IMR-90 (cell line): ENCODE data around the gene GHR. TPM values are rescaled to one million over a fixed set of nuclear protein-coding genes. Genes with fewer than 3 reads are reported as not detected.

Experiments
- ATAC-seq: fragments of 200-7000 bp; cut with Tn5 transposase; 2 replicates; pipeline ENCODE4 v1.9.1; 2020; ENCODE audit warnings: low read depth, mild to moderate bottlenecking, moderate library complexity
- BruUV-seq: library from RNA; stranded (reverse); fragments of 400-500 nt; replicated peaks from 2 replicates; lab custom pipeline; 2021; lab: Mats Ljungman, UMichigan
- CTCF ChIA-PET: fragments of 300-600 bp; formaldehyde crosslinking; extraction: SDS; loops from one replicate; lab custom pipeline; 2021; ENCODE audit warnings: antibody characterized with exemption; lab: Yijun Ruan, JAX
- POLR2A ChIA-PET: fragments of 300-600 bp; sonication (Branson Sonifier 250); formaldehyde crosslinking; loops from one replicate; lab custom pipeline; 2022; ENCODE audit warnings: antibody characterized with exemption; ENCODE audit not compliant: unreplicated experiment; lab: Charles Lee
- DNase-seq: peaks from one replicate; pipeline ENCODE4 v3.0.0; 2013
- H2AFZ ChIP-seq: replicated peaks from 2 replicates; pipeline ENCODE3; 2013; ENCODE audit warnings: low read length, mild to moderate bottlenecking; ENCODE audit not compliant: poor library complexity
- H2AK5ac ChIP-seq: 2 replicates; pipeline ENCODE4 v1.6.1; 2013; ENCODE audit warnings: low read depth, low read length, inconsistent platforms
- H2AK9ac ChIP-seq: replicated peaks from 2 replicates; pipeline ENCODE3; 2013; ENCODE audit warnings: mild to moderate bottlenecking, low read depth, low read length, moderate library complexity; ENCODE audit not compliant: poor library complexity
- H2BK120ac ChIP-seq: 2 replicates; pipeline ENCODE4 v1.6.1; 2013; ENCODE audit warnings: low read depth, low read length, inconsistent platforms
- H2BK15ac ChIP-seq: 3 replicates; pipeline ENCODE4 v1.6.1; 2013; ENCODE audit warnings: low read depth, low read length, inconsistent platforms
- H2BK20ac ChIP-seq: 2 replicates; pipeline ENCODE4 v1.6.1; 2013; ENCODE audit warnings: low read depth, mild to moderate bottlenecking, inconsistent platforms, low read length, moderate library complexity
- H2BK5ac ChIP-seq: 2 replicates; pipeline ENCODE4 v1.6.1; 2013; ENCODE audit warnings: mild to moderate bottlenecking, low read depth, low read length, inconsistent platforms; ENCODE audit not compliant: poor library complexity, severe bottlenecking
- H3K14ac ChIP-seq: replicated peaks from 2 replicates; pipeline ENCODE4 v1.6.1; 2013; ENCODE audit warnings: low read depth, low read length, inconsistent platforms
- H3K18ac ChIP-seq: 2 replicates; pipeline ENCODE4 v1.6.1; 2013; ENCODE audit warnings: low read depth, low read length, control low read depth
- H3K23ac ChIP-seq: 2 replicates; pipeline ENCODE4 v1.6.1; 2013; ENCODE audit warnings: low read depth, low read length, inconsistent platforms
- H3K27ac ChIP-seq: 2 replicates; pipeline ENCODE4 v1.5.1; 2013; ENCODE audit warnings: mild to moderate bottlenecking, control low read depth, low read length; ENCODE audit not compliant: insufficient read depth
- H3K27me3 ChIP-seq: 2 replicates; pipeline ENCODE4 v1.6.1; 2013; ENCODE audit warnings: low read length; ENCODE audit not compliant: control insufficient read depth, insufficient read depth
- H3K36me3 ChIP-seq: 2 replicates; pipeline ENCODE4 v1.6.1; 2013; ENCODE audit warnings: low read length, mixed read lengths; ENCODE audit not compliant: control insufficient read depth, insufficient read depth
- H3K4ac ChIP-seq: 2 replicates; pipeline ENCODE4 v1.6.1; 2013; ENCODE audit warnings: low read depth, low read length, inconsistent platforms
- H3K4me1 ChIP-seq: 2 replicates; pipeline ENCODE4 v1.6.1; 2013; ENCODE audit warnings: low read length, mixed read lengths; ENCODE audit not compliant: control insufficient read depth, insufficient read depth
- H3K4me2 ChIP-seq: 2 replicates; pipeline ENCODE4 v1.6.1; 2013; ENCODE audit warnings: low read depth, mild to moderate bottlenecking, control low read depth, low read length, moderate library complexity
- H3K4me3 ChIP-seq: 2 replicates; pipeline ENCODE4 v1.5.1; 2013; ENCODE audit warnings: low read depth, mild to moderate bottlenecking, control low read depth, low read length, moderate library complexity; ENCODE audit not compliant: insufficient read depth
- H3K56ac ChIP-seq: 2 replicates; pipeline ENCODE4 v1.6.1; 2013; ENCODE audit warnings: low read length, inconsistent platforms; ENCODE audit not compliant: insufficient read depth; ENCODE audit errors: extremely low read depth
- H3K79me1 ChIP-seq, 2 experiments: 2 replicates each; pipeline ENCODE4 v1.6.1; 2013; ENCODE audit warnings: low read length in 2 of 2, inconsistent platforms in 1 of 2, low read depth in 1 of 2
- H3K9ac ChIP-seq: 2 replicates; pipeline ENCODE4 v1.6.1; 2013; ENCODE audit warnings: low read depth, low read length, control low read depth
- H3K9me1 ChIP-seq: 2 replicates; pipeline ENCODE4 v1.6.1; 2013; ENCODE audit warnings: low read length, inconsistent platforms; ENCODE audit not compliant: insufficient read depth
- H3K9me3 ChIP-seq: 2 replicates; pipeline ENCODE4 v1.6.1; 2013; ENCODE audit warnings: low read length; ENCODE audit not compliant: control insufficient read depth, insufficient read depth
- H4K20me1 ChIP-seq: 2 replicates; pipeline ENCODE4 v1.6.1; 2013; ENCODE audit warnings: low read length, inconsistent platforms; ENCODE audit not compliant: insufficient read depth
- H4K5ac ChIP-seq: 2 replicates; pipeline ENCODE4 v1.6.1; 2013; ENCODE audit warnings: mild to moderate bottlenecking, low read depth, low read length, control low read depth
- H4K8ac ChIP-seq, 2 experiments: 2 replicates each; pipeline ENCODE4 v1.6.1; 2013; ENCODE audit warnings: low read depth in 2 of 2, low read length in 2 of 2, control low read depth in 1 of 2, inconsistent platforms in 1 of 2
- H4K91ac ChIP-seq: 2 replicates; pipeline ENCODE4 v1.6.1; 2013; ENCODE audit warnings: low read depth, low read length, inconsistent platforms; ENCODE audit not compliant: insufficient read depth
- BHLHE40 ChIP-seq: fragments of 150-350 bp; IDR thresholded peaks from 2 replicates; pipeline ENCODE4 v1.6.1; 2016; ENCODE audit warnings: mild to moderate bottlenecking, low read depth, low read length
- ELK1 ChIP-seq: fragments of 150-350 bp; IDR thresholded peaks from 2 replicates; pipeline ENCODE4 v1.6.1; 2016; ENCODE audit warnings: low read depth, mild to moderate bottlenecking, low read length, moderate library complexity, borderline replicate concordance
- POLR2A ChIP-seq: IDR thresholded peaks from 2 replicates; pipeline ENCODE4 v1.6.1; 2012; ENCODE audit warnings: mild to moderate bottlenecking, low read depth, low read length
- RCOR1 ChIP-seq: IDR thresholded peaks from 2 replicates; pipeline ENCODE4 v1.6.1; 2012; ENCODE audit warnings: mild to moderate bottlenecking, low read length, improper control_type of control experiment; ENCODE audit not compliant: insufficient replicate concordance
- SMC3 ChIP-seq: fragments of 150-350 bp; IDR thresholded peaks from 2 replicates; pipeline ENCODE4 v1.6.1; 2016; ENCODE audit warnings: low read depth, mild to moderate bottlenecking, antibody characterized with exemption, low read length, moderate library complexity
- WGBS, 2 experiments: methylation state at CpG; one replicate each; pipeline versions ENCODE4 v1.1.5 to v1.1.7; 2013; ENCODE audit warnings: missing lambda C conversion rate in 2 of 2; ENCODE audit not compliant: insufficient read length in 1 of 2; ENCODE audit errors: extremely low coverage in 2 of 2; 5-methylcytosine and 5-hydroxymethylcytosine counted together
- dilution Hi-C: fragments of 300-500 bp; cut with HindIII; formaldehyde crosslinking; loops from one replicate; pipeline ENCODE4 v1.14.3; 2018; ENCODE audit warnings: low sequenced_read_pairs; ENCODE audit not compliant: unreplicated experiment
- in situ Hi-C: fragments of 300-500 bp; cut with MboI; formaldehyde crosslinking; loops from 3 replicates; pipeline ENCODE4 v1.14.3; 2019; ENCODE audit warnings: low sequenced_read_pairs, inconsistent platforms, mixed read lengths
- intact Hi-C: fragments of 100-400 bp; cut with micrococcal nuclease; formaldehyde crosslinking; loops from 2 replicates; pipeline ENCODE4 v1.10.0; 2022
- polyA plus RNA-seq, 3 experiments: library from polyadenylated mRNA; depleted of rRNA; stranded (reverse); fragments of >200 nt; gene quantifications; 2 replicates each; pipeline ENCODE4 v1.2.3, GENCODE V29; 2012; ENCODE audit warnings: low replicate concordance in 1 of 3
- total RNA-seq: library from RNA; depleted of rRNA; stranded (reverse); fragments of >200 nt; gene quantifications from 2 replicates; pipeline ENCODE4 v1.2.3, GENCODE V29; 2012
- TF ChIP-seq, protein P1 (sequence below): conservative IDR thresholded peaks from 2 replicates; pipeline ENCODE4 v1.5.1; 2012; ENCODE audit warnings: mild to moderate bottlenecking, low read depth, low read length, improper control_type of control experiment

Gene GHR
- total and polyA plus RNA-seq, 2 of the 4 experiments (the other 2 are of a cell fraction): 0.36 to 1.1 TPM

GRCh38 chr5:42745856-42746255, 322.6 kb downstream of the GHR start:
- no TSS peak for BruUV-seq

More at GRCh38 chr5:42745856-42746255, 322.6 kb downstream of the GHR start:
- Histone ChIP-seq H3K9me3 (no peaks in the 10 kb centered on the region), H3K27me3 (no peaks in the 10 kb centered on the region), H3K27ac (no peak overlapping the region), H3K4me2 (no peak overlapping the region), H3K36me3 (no peaks in the 10 kb centered on the region), H4K5ac (no peak overlapping the region), H2BK5ac (no peak overlapping the region), H3K14ac (no peak overlapping the region), H2AK5ac (no peak overlapping the region), H3K9me1 (no peaks in the 10 kb centered on the region), H3K4me1 (no peaks in the 10 kb centered on the region), H2AFZ (no peak overlapping the region), H3K9ac (no peak overlapping the region), H3K79me1 (no peaks in the 10 kb centered on the region), H2AK9ac (no peak overlapping the region), H3K4me3 (no peak overlapping the region), H4K8ac (no peak overlapping the region), H2BK20ac (no peak overlapping the region), H3K56ac (no peak overlapping the region), H3K4ac (no peak overlapping the region), H2BK15ac (no peak overlapping the region), H4K91ac (no peak overlapping the region), H3K23ac (no peak overlapping the region), H4K20me1 (no peaks in the 10 kb centered on the region), H2BK120ac (no peak overlapping the region), H3K18ac (no peak overlapping the region)
- CTCF ChIA-PET: interaction anchor here (1.2 kb wide), 1 partner anchor 15 kb away, joined by 5 read pairs; no protein-coding TSS in a partner anchor
- dilution Hi-C loops (no loop called here), intact Hi-C loops (no loop called here), in situ Hi-C loops (no loop called here)
- ATAC-seq (no peak), DNase-seq (no peak)
- POLR2A ChIA-PET: no interaction called here
- no CpG with 5 or more reads among the region's 3 CpGs for WGBS, 2 experiments
- TF ChIP-seq POLR2A: no peak
- no peak for TF ChIP-seq ELK1
- TF ChIP-seq, protein P1, sequence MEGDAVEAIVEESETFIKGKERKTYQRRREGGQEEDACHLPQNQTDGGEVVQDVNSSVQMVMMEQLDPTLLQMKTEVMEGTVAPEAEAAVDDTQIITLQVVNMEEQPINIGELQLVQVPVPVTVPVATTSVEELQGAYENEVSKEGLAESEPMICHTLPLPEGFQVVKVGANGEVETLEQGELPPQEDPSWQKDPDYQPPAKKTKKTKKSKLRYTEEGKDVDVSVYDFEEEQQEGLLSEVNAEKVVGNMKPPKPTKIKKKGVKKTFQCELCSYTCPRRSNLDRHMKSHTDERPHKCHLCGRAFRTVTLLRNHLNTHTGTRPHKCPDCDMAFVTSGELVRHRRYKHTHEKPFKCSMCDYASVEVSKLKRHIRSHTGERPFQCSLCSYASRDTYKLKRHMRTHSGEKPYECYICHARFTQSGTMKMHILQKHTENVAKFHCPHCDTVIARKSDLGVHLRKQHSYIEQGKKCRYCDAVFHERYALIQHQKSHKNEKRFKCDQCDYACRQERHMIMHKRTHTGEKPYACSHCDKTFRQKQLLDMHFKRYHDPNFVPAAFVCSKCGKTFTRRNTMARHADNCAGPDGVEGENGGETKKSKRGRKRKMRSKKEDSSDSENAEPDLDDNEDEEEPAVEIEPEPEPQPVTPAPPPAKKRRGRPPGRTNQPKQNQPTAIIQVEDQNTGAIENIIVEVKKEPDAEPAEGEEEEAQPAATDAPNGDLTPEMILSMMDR: no peak
- TF ChIP-seq SMC3: no peak
- TF ChIP-seq RCOR1: no peak
- TF ChIP-seq BHLHE40: no peak
